Spleen (tissue), 11 donors: ENCODE results near the gene PDE1C. TPM values are rescaled to one million over a fixed set of nuclear protein-coding genes. Genes with fewer than 3 reads are reported as not detected.

Experiments used
- DNase-seq: peaks from one replicate; pipeline ENCODE4 v3.0.0-alpha.2; 2020
- H3K27ac ChIP-seq, 8 donors: fragments of 200-600 bp; sonication (generic) in 7 of 8; 1 replicate in 4 of 8; 2 replicates in 4 of 8; pipeline versions ENCODE4 v1.5.0 to v1.8.0; 2016 to 2021; ENCODE audit warnings: inconsistent platforms in 4 of 8, mild to moderate bottlenecking in 4 of 8, moderate library complexity in 1 of 8
- H3K27me3 ChIP-seq, 7 donors: fragments of 200-600 bp; sonication (generic) in 6 of 7; replicated peaks in 1 of 7; 1 replicate in 4 of 7; 2 replicates in 3 of 7; pipeline versions ENCODE4 v1.5.0 to v1.8.0; 2016 to 2021; ENCODE audit warnings: inconsistent platforms in 3 of 7, mild to moderate bottlenecking in 1 of 7
- H3K36me3 ChIP-seq, 6 donors: fragments of 200-600 bp; sonication (generic) in 5 of 6; 1 replicate in 4 of 6; 2 replicates in 2 of 6; pipeline versions ENCODE4 v1.5.0 to v1.8.0; 2016 to 2021; ENCODE audit warnings: inconsistent platforms in 2 of 6
- H3K4me1 ChIP-seq, 6 donors: fragments of 200-600 bp; sonication (generic) in 5 of 6; 1 replicate in 3 of 6; 2 replicates in 3 of 6; pipeline versions ENCODE4 v1.5.0 to v1.8.0; 2016 to 2021; ENCODE audit warnings: inconsistent platforms in 3 of 6
- H3K4me3 ChIP-seq, 8 donors: fragments of 200-600 bp; sonication (generic) in 7 of 8; 1 replicate in 4 of 8; 2 replicates in 4 of 8; pipeline versions ENCODE4 v1.5.0 to v1.8.0; 2016 to 2021; ENCODE audit warnings: inconsistent platforms in 4 of 8, mild to moderate bottlenecking in 4 of 8, moderate library complexity in 2 of 8
- H3K9me3 ChIP-seq, 8 donors: fragments of 200-600 bp; sonication (generic) in 7 of 8; 1 replicate in 4 of 8; 2 replicates in 4 of 8; pipeline versions ENCODE4 v1.5.0 to v1.8.0; 2016 to 2021; ENCODE audit warnings: inconsistent platforms in 4 of 8
- CTCF ChIP-seq, 11 experiments: fragments of 200-600 bp in 7 of 11; fragments of 450-650 bp in 4 of 11; sonication (generic) in 4 of 11; IDR thresholded peaks in 8 of 11; conservative IDR thresholded peaks in 3 of 11; 1 replicate in 7 of 11; 2 replicates in 4 of 11; pipeline versions ENCODE4 v1.4.0 to v1.8.0; 2016 to 2021; ENCODE audit warnings: antibody characterized with exemption in 11 of 11, inconsistent platforms in 4 of 11, mild to moderate bottlenecking in 1 of 11
- POLR2A ChIP-seq, 3 donors: fragments of 450-650 bp; IDR thresholded peaks; one replicate each; pipeline ENCODE4 v1.5.1; 2017; ENCODE audit warnings: antibody characterized with exemption in 3 of 3, mild to moderate bottlenecking in 1 of 3
- POLR2AphosphoS5 ChIP-seq, 3 donors: sonication (generic); formaldehyde crosslinking; IDR thresholded peaks; one replicate each; pipeline ENCODE4 v1.5.1; 2017; ENCODE audit warnings: antibody characterized with exemption in 3 of 3
- WGBS, 5 donors: extraction: QIAGEN DNeasy Blood & Tissue Kit in 3 of 5; methylation state at CpG; one replicate each; pipeline versions ENCODE4 v1.1.5 to v1.1.7; 2013 to 2018; 5-methylcytosine and 5-hydroxymethylcytosine counted together
- intact Hi-C: fragments of 100-400 bp; cut with DNase I; formaldehyde crosslinking; loops from one replicate; pipeline ENCODE4 v1.15.0; 2023; ENCODE audit warnings: low total_unique reads
- polyA plus RNA-seq, 3 donors: library from polyadenylated mRNA; stranded (reverse); fragments of 200-250 nt; gene quantifications; one replicate each; pipeline ENCODE4 v1.2.1, GENCODE V29; 2013
- total RNA-seq, 7 donors: library from RNA; depleted of rRNA in 3 of 7; stranded (reverse); fragments of >200 nt in 3 of 7; fragmentation: NEBNext Ultra II Directional in 4 of 7; extraction: Animal tissue kit (Norgen Biotek cat#: 25700) in 4 of 7; gene quantifications; one replicate each; pipeline versions ENCODE4 v1.1.0 to v1.2.1, GENCODE V29; 2016 to 2021
- donor health status: healthy with polysubstance abuse.
- donor health status: DM: no; HTN: no; CAD: no; lungs with moderate emphysema.
- donor health status: DM: no; HTN: no; CAD: no.
- donor health status: Bipolar disorder and iron deficiency.
- donor health status: healthy.
- donor health status: DM: no; HTN: no; CAD: no.
- donor health status: DM: yes; HTN: yes; CAD: no.

The PDE1C gene
- total and polyA plus RNA-seq, 10 donors = 0.53 to 3.3 (median 1.6) TPM

- H3K27ac ChIP-seq = no peak overlapping the region
- intact Hi-C loops = loop anchor here (10.0 kb wide), 1 partner anchor 145 kb away; no protein-coding TSS in a partner anchor
- 53 to 76% (median 68%) methylated on average over 6 of the region's 6 CpGs for WGBS, 5 donors
- H3K9me3 ChIP-seq = no peaks in the 10 kb centered on the region
- no peaks in the 10 kb centered on the region for H3K27me3 ChIP-seq
- TF ChIP-seq CTCF (IDR thresholded peaks at IDR 0.05 in 8 of 11, conservative IDR thresholded peaks at IDR 0.05 in 3 of 11) (no peak), POLR2AphosphoS5 (IDR thresholded peaks at IDR 0.05) (no peak), POLR2A (IDR thresholded peaks at IDR 0.05) (no peak)
- no peak for DNase-seq
- H3K4me3 ChIP-seq = no peak overlapping the region
- H3K36me3 ChIP-seq = no peaks in the 10 kb centered on the region
- no peaks in the 10 kb centered on the region for H3K4me1 ChIP-seq
Observed at GRCh38 chr7:32059289-32060011, 10.8 kb downstream of the PDE1C start.

- no peak for TF ChIP-seq POLR2AphosphoS5 (IDR thresholded peaks at IDR 0.05)
- H3K4me1 ChIP-seq = no peaks in the 10 kb centered on the region
- no peaks in the 10 kb centered on the region for H3K36me3 ChIP-seq
- H3K4me3 ChIP-seq = no peak overlapping the region
- H3K27me3 ChIP-seq = no peaks in the 10 kb centered on the region
- 84 to 91% (median 91%) methylated on average over 5 of the region's 5 CpGs for WGBS, 5 donors
- no peaks in the 10 kb centered on the region for H3K9me3 ChIP-seq
- H3K27ac ChIP-seq = no peak overlapping the region
- intact Hi-C loops = no loop called here
- no peak for DNase-seq
Observed at GRCh38 chr7:32058002-32058401, 12.2 kb downstream of the PDE1C start.

- Histone ChIP-seq H3K27me3 (no peaks in the 10 kb centered on the region), H3K27ac (no peak overlapping the region), H3K4me1 (no peaks in the 10 kb centered on the region), H3K36me3 (no peaks in the 10 kb centered on the region), H3K9me3 (no peaks in the 10 kb centered on the region), H3K4me3 (no peak overlapping the region)
- TF ChIP-seq POLR2AphosphoS5 (IDR thresholded peaks at IDR 0.05) = no peak
- TF ChIP-seq CTCF (IDR thresholded peaks at IDR 0.05 in 8 of 11, conservative IDR thresholded peaks at IDR 0.05 in 3 of 11) = no peak
- no peak for TF ChIP-seq POLR2A (IDR thresholded peaks at IDR 0.05)
- WGBS, 5 donors = 30 to 56% (median 48%) methylated on average over 1 of the region's 1 CpG
- intact Hi-C loops = no loop called here
- DNase-seq = no peak
Observed at GRCh38 chr7:32056767-32057166, 13.4 kb downstream of the PDE1C start.

GRCh38 chr7:32053204-32053603 is 17.0 kb downstream of the PDE1C start:
- no peaks in the 10 kb centered on the region for H3K36me3 ChIP-seq
- DNase-seq = no peak
- no peaks in the 10 kb centered on the region for H3K4me1 ChIP-seq
- H3K9me3 ChIP-seq = no peaks in the 10 kb centered on the region
- 87 to 92% (median 89%) methylated on average over 3 of the region's 3 CpGs for WGBS, 5 donors
- intact Hi-C loops = no loop called here
- no peaks in the 10 kb centered on the region for H3K27me3 ChIP-seq
- H3K4me3 ChIP-seq = no peak overlapping the region
- no peak overlapping the region for H3K27ac ChIP-seq
- TF ChIP-seq POLR2AphosphoS5 (IDR thresholded peaks at IDR 0.05) = no peak
- TF ChIP-seq CTCF (IDR thresholded peaks at IDR 0.05 in 8 of 11, conservative IDR thresholded peaks at IDR 0.05 in 3 of 11) = no peak
- TF ChIP-seq POLR2A (IDR thresholded peaks at IDR 0.05) = no peak
